ENCODE data around the gene SMARCD3. TPM values are rescaled to one million over a fixed set of nuclear protein-coding genes. Genes with fewer than 3 reads are reported as not detected.

The SMARCD3 gene
- total and polyA plus RNA-seq, 7 donors = 4.2 to 63.1 (median 38.8) TPM

GRCh38 chr7:151208253-151208862, 40.1 kb downstream of the SMARCD3 start:
- DNase-seq = no peak
- Histone ChIP-seq H3K4me1 (no peaks in the 10 kb centered on the region), H3K27me3 (peaks cover 0 to 25% (median 0%) of the 10 kb centered on the region in 3 donors), H3K27ac (no peak overlapping the region), H3K4me3 (no peak overlapping the region), H3K9me3 (no peaks in the 10 kb centered on the region), H3K36me3 (peaks cover 0 to 12% (median 2%) of the 10 kb centered on the region in 4 donors)
- WGBS, 2 donors = 60 to 75% methylated on average over 9 of the region's 9 CpGs
- TF ChIP-seq CTCF (IDR thresholded peaks at IDR 0.05) (no peak), POLR2A (IDR thresholded peaks at IDR 0.05) (no peak), EP300 (IDR thresholded peaks at IDR 0.05) (no peak), POLR2AphosphoS5 (IDR thresholded peaks at IDR 0.05) (no peak)
- intact Hi-C loops (cut with DNase I) = no loop called here

DNA sequence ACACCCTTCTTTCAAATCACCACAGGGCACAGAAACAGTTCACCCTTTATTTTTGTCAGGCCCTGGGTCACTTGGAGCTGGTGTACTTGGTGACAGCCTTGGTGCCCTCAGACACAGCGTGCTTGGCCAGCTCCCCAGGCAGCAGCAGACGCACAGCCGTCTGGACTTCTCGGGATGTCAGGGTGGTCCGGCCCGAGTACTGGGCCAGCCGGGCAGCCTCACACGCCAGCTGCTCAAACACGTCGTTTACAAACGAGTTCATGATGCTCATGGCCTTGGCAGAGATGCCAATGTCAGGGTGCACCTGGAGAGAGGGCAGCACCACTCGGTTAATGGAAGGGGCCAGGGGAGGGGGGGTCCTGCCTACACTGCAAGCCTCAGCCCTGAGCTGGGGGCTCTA, 40.7 kb downstream of the SMARCD3 start:
- H3K36me3 ChIP-seq = peaks cover 0 to 6% (median 0%) of the 10 kb centered on the region in 4 donors
- 41 to 72% methylated on average over 12 of the region's 12 CpGs for WGBS, 2 donors
- no peak overlapping the region for H3K27ac ChIP-seq
- no peak for TF ChIP-seq CTCF (IDR thresholded peaks at IDR 0.05)
- TF ChIP-seq POLR2AphosphoS5 (IDR thresholded peaks at IDR 0.05) = no peak
- no peak for TF ChIP-seq POLR2A (IDR thresholded peaks at IDR 0.05)
- no peak for TF ChIP-seq EP300 (IDR thresholded peaks at IDR 0.05)
- H3K9me3 ChIP-seq = no peaks in the 10 kb centered on the region
- DNase-seq = no peak
- H3K4me1 ChIP-seq = no peaks in the 10 kb centered on the region
- no peak overlapping the region for H3K4me3 ChIP-seq
- intact Hi-C loops (cut with DNase I) = no loop called here
- H3K27me3 ChIP-seq = peaks cover 0 to 30% (median 0%) of the 10 kb centered on the region in 3 donors

GRCh38 chr7:151207315-151207714, 41.2 kb downstream of the SMARCD3 start:
- peaks cover 0 to 2% (median 0%) of the 10 kb centered on the region in 4 donors for H3K36me3 ChIP-seq
- no peak for DNase-seq
- H3K4me3 ChIP-seq = no peak overlapping the region
- no peak overlapping the region for H3K27ac ChIP-seq
- peaks cover 0 to 30% (median 0%) of the 10 kb centered on the region in 3 donors for H3K27me3 ChIP-seq
- no peaks in the 10 kb centered on the region for H3K4me1 ChIP-seq
- TF ChIP-seq POLR2A (IDR thresholded peaks at IDR 0.05) (no peak), EP300 (IDR thresholded peaks at IDR 0.05) (no peak), POLR2AphosphoS5 (IDR thresholded peaks at IDR 0.05) (no peak), CTCF (IDR thresholded peaks at IDR 0.05) (no peak)
- H3K9me3 ChIP-seq = no peaks in the 10 kb centered on the region
- 35 to 59% methylated on average over 9 of the region's 9 CpGs for WGBS, 2 donors
- intact Hi-C loops (cut with DNase I) = no loop called here

DNA sequence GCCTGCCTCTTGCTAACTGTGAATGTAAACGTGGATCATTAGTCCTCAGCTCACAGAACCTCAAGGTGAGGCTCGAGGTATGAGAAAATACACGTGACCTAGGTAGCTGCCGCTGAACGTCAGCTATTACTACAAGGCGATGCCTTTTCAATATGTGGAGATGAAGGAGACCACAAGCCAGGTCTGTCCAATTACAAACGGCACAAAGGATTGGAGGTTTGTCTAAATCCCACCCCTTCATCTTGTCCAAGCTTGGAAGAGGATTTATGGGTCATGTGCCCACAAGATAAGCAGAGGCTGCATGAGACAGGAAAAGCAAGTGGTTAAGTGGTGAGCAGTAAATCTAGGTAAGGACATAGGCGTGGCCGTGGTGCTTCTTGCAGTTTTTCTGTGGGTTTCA, 41.6 kb downstream of the SMARCD3 start:
- no peaks in the 10 kb centered on the region for H3K4me1 ChIP-seq
- H3K27ac ChIP-seq = no peak overlapping the region
- H3K4me3 ChIP-seq = no peak overlapping the region
- no peaks in the 10 kb centered on the region for H3K36me3 ChIP-seq
- intact Hi-C loops (cut with DNase I) = no loop called here
- no peaks in the 10 kb centered on the region for H3K9me3 ChIP-seq
- peaks cover 0 to 30% (median 0%) of the 10 kb centered on the region in 3 donors for H3K27me3 ChIP-seq
- TF ChIP-seq EP300 (IDR thresholded peaks at IDR 0.05) = no peak
- no peak for TF ChIP-seq POLR2A (IDR thresholded peaks at IDR 0.05)
- TF ChIP-seq POLR2AphosphoS5 (IDR thresholded peaks at IDR 0.05) = no peak
- no peak for TF ChIP-seq CTCF (IDR thresholded peaks at IDR 0.05)
- 24 to 36% methylated on average over 9 of the region's 9 CpGs for WGBS, 2 donors
- DNase-seq = no peak

DNA sequence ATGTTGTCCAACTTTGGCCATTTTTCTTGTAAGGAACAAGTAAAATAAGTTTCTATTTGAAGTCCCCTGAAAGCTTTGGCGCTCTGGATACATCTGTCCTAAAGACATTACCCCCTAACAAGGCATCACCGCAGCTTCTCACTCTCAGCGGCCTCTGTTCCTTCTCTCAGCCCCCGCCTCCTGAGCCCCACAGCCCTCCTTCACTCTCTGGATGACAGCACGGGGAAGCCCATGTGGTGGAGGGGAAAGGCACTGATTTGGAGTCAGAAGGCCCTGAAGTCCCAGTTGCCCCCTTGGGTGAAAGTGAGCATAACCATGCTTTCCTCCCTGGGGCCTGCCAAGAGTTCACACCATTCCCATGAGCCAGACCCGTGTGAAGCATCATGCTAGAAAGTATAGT, 42.8 kb downstream of the SMARCD3 start:
- WGBS, 2 donors = 70 to 75% methylated on average over 6 of the region's 6 CpGs
- H3K4me1 ChIP-seq = no peaks in the 10 kb centered on the region
- H3K4me3 ChIP-seq = no peak overlapping the region
- intact Hi-C loops (cut with DNase I) = no loop called here
- peaks cover 0 to 30% (median 0%) of the 10 kb centered on the region in 3 donors for H3K27me3 ChIP-seq
- TF ChIP-seq POLR2A (IDR thresholded peaks at IDR 0.05) (no peak), POLR2AphosphoS5 (IDR thresholded peaks at IDR 0.05) (no peak), CTCF (IDR thresholded peaks at IDR 0.05) (no peak)
- no peak overlapping the region for H3K27ac ChIP-seq
- DNase-seq = no peak
- H3K9me3 ChIP-seq = no peaks in the 10 kb centered on the region
- H3K36me3 ChIP-seq = no peaks in the 10 kb centered on the region
